Activated CD4-positive, alpha-beta T cell treated with anti-CD3 and anti-CD28 coated beads for 4 hours (primary cell): ENCODE measurements around the gene UBTF.
A peak's percentile ranks its signal among the peaks of the same experiment; 100 is the strongest.

Source experiments
- DNase-seq, 2 donors: peaks; one replicate each; pipeline ENCODE4 v3.0.0-alpha.2; 2020

Gene UBTF

GRCh38 chr17:44193326-44194084, 26.0 kb downstream of the UBTF start:
- DNase-seq: no peak

GRCh38 chr17:44192750-44193149, 26.7 kb downstream of the UBTF start:
- DNase-seq: no peak

- DNase-seq: no peak
Measured at GRCh38 chr17:44191941-44192496, 27.5 kb downstream of the UBTF start.

GRCh38 chr17:44191369-44191768, 28.1 kb downstream of the UBTF start:
- no peak for DNase-seq

GRCh38 chr17:44190481-44190880, 29.0 kb downstream of the UBTF start:
- no peak for DNase-seq

- no peak for DNase-seq
Measured at GRCh38 chr17:44188576-44189403, 30.7 kb downstream of the UBTF start.

- no peak for DNase-seq
Measured at GRCh38 chr17:44187131-44187899, 32.2 kb downstream of the UBTF start.

- peak; percentile 100 for DNase-seq
Measured at GRCh38 chr17:44186307-44187130, 33.0 kb downstream of the UBTF start, which contains the start of gene TMUB2. TSS of gene TMUB2 (plus strand) at chr17:44186972. CDS start at chr17:44187709, 737 bp downstream.

GRCh38 chr17:44184212-44184810, 35.2 kb downstream of the UBTF start:
- DNase-seq: no peak

GRCh38 chr17:44183024-44183423, 36.5 kb downstream of the UBTF start:
- DNase-seq: no peak

- no peak for DNase-seq
Measured at GRCh38 chr17:44178133-44178532, 41.3 kb downstream of the UBTF start.

GRCh38 chr17:44177640-44178039, 41.8 kb downstream of the UBTF start:
- DNase-seq: no peak

- DNase-seq: no peak
Measured at GRCh38 chr17:44176671-44177501, 42.6 kb downstream of the UBTF start.

GRCh38 chr17:44176257-44176656, 43.2 kb downstream of the UBTF start:
- DNase-seq: no peak

- no peak for DNase-seq
Measured at GRCh38 chr17:44174427-44174826, 45.0 kb downstream of the UBTF start.

- DNase-seq: no peak
Measured at GRCh38 chr17:44171931-44172455, 47.5 kb downstream of the UBTF start.

GRCh38 chr17:44170499-44171201, 48.8 kb downstream of the UBTF start, which contains the start of gene ASB16:
TSS of gene ASB16 (plus strand) at chr17:44170704. CDS start at chr17:44170790, 86 bp downstream.
- DNase-seq: no peak

- DNase-seq: no peak
Measured at GRCh38 chr17:44170135-44170498, 49.4 kb downstream of the UBTF start.

- DNase-seq: no peak
Measured at GRCh38 chr17:44167181-44167861, 52.2 kb downstream of the UBTF start.
